ENCODE data around the gene SLC9A2. TPM values are rescaled to one million over a fixed set of nuclear protein-coding genes. Genes with fewer than 3 reads are reported as not detected.

SLC9A2 gene
- total and polyA plus RNA-seq, 5 donors from 2014 or later, result not detected

DNA sequence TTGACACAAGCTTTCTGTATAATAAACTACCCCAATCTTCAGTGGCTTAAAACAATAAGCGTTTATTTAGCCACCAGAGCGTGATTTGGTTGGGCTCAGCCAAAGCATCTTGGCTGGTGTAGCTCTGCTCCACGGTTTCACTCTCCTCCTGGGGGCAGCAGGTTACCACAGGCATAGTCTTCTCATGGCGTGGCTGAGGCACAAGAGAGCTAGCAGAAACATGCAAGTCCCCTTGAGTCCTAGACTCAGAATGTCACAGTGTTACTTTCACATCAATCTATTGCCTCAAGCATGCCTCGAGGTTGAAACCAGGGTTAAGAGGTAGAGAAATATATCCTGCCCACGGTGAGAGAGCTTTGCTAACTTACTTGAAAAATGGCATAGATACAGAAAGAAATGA is 19.9 kb upstream of the SLC9A2 start:
- no peak overlapping the region for H3K4me3 Mint-ChIP-seq
- H3K4me1 ChIP-seq (ENCODE audit: control insufficient read depth, insufficient read depth, low read length, poor library complexity, severe bottlenecking), result no peaks in the 10 kb centered on the region
- H3K36me3 Mint-ChIP-seq, result no peaks in the 10 kb centered on the region
- H3K27ac ChIP-seq (ENCODE audit: insufficient read depth, low read length, poor library complexity, severe bottlenecking), result no peak overlapping the region
- peaks cover 13% of the 10 kb centered on the region for H3K27me3 Mint-ChIP-seq
- no peaks in the 10 kb centered on the region for H3K36me3 ChIP-seq (ENCODE audit: control insufficient read depth, insufficient read depth, low read length)
- H3K27me3 ChIP-seq (ENCODE audit: control insufficient read depth, insufficient read depth, low read length), result peaks cover 17% of the 10 kb centered on the region
- no peak for DNase-seq
- H3K4me3 ChIP-seq (ENCODE audit: low read depth, low read length), result no peak overlapping the region
- H3K27ac Mint-ChIP-seq, result no peak overlapping the region
- no peak for ATAC-seq (ENCODE audit: low read depth in 2 of 2)
- no peaks in the 10 kb centered on the region for H3K9me3 ChIP-seq (ENCODE audit: control insufficient read depth in 2 of 2, low read length in 2 of 2)
- H3K4me1 Mint-ChIP-seq, result no peaks in the 10 kb centered on the region
- peaks cover 0 to 5% (median 1%) of the 10 kb centered on the region in 7 donors for H3K9me3 Mint-ChIP-seq

DNA sequence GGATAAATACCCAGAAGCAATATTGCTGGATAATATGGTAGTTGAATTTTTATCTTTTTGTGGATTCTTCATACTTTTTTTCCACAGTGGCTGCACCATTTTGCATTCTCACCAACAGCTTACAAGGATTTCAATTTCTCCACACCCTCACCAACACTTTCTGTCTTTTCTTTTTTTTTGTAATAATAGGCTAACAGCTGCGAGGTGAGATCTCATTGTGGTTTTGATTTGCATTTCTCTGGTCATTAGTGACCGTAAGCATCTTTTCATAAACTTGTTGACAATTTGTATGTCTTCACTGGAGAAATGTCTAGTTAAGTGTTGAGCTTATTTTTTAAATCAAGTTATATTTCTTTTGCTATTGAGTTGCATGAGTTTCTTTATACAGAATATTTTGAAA is 17.6 kb upstream of the SLC9A2 start:
- ATAC-seq (ENCODE audit: low read depth in 2 of 2) (no peak), DNase-seq (no peak)
- H3K4me3 ChIP-seq (ENCODE audit: low read depth, low read length), result no peak overlapping the region
- H3K27ac ChIP-seq (ENCODE audit: insufficient read depth, low read length, poor library complexity, severe bottlenecking), result no peak overlapping the region
- Mint-ChIP-seq H3K27me3 (peaks cover 13% of the 10 kb centered on the region), H3K27ac (no peak overlapping the region), H3K9me3 (peaks cover 0 to 5% (median 1%) of the 10 kb centered on the region in 7 donors), H3K4me1 (no peaks in the 10 kb centered on the region), H3K36me3 (no peaks in the 10 kb centered on the region), H3K4me3 (no peak overlapping the region)
- no peaks in the 10 kb centered on the region for H3K9me3 ChIP-seq (ENCODE audit: control insufficient read depth in 2 of 2, low read length in 2 of 2)
- H3K4me1 ChIP-seq (ENCODE audit: control insufficient read depth, insufficient read depth, low read length, poor library complexity, severe bottlenecking), result no peaks in the 10 kb centered on the region
- peaks cover 17% of the 10 kb centered on the region for H3K27me3 ChIP-seq (ENCODE audit: control insufficient read depth, insufficient read depth, low read length)
- no peaks in the 10 kb centered on the region for H3K36me3 ChIP-seq (ENCODE audit: control insufficient read depth, insufficient read depth, low read length)

DNA sequence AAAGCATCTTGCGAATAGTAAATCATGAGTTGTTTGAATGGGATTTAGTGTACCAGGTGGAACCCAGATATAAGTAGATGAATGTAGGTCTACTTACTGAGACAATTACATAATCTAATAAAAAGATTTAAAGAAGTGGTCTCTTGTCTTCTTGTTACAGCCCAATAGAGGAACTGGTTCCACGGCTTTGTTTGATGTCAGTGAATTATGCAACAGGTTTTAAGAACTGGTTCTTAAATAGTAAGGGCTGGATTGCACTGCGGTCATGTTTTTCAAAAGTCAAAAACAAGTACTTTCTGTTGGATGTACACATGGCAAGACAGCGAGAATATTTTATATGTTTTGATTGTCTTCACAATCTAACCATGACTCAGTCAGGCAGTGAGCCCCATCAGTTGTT is 15.4 kb upstream of the SLC9A2 start:
- Mint-ChIP-seq H3K27me3 (peaks cover 9% of the 10 kb centered on the region), H3K4me3 (no peak overlapping the region), H3K9me3 (peaks cover 0 to 5% (median 1%) of the 10 kb centered on the region in 7 donors), H3K27ac (no peak overlapping the region), H3K4me1 (no peaks in the 10 kb centered on the region), H3K36me3 (no peaks in the 10 kb centered on the region)
- no peaks in the 10 kb centered on the region for H3K4me1 ChIP-seq (ENCODE audit: control insufficient read depth, insufficient read depth, low read length, poor library complexity, severe bottlenecking)
- ATAC-seq (ENCODE audit: low read depth in 2 of 2) (no peak), DNase-seq (no peak)
- H3K4me3 ChIP-seq (ENCODE audit: low read depth, low read length), result no peak overlapping the region
- peaks cover 17% of the 10 kb centered on the region for H3K27me3 ChIP-seq (ENCODE audit: control insufficient read depth, insufficient read depth, low read length)
- no peak overlapping the region for H3K27ac ChIP-seq (ENCODE audit: insufficient read depth, low read length, poor library complexity, severe bottlenecking)
- no peaks in the 10 kb centered on the region for H3K9me3 ChIP-seq (ENCODE audit: control insufficient read depth in 2 of 2, low read length in 2 of 2)
- H3K36me3 ChIP-seq (ENCODE audit: control insufficient read depth, insufficient read depth, low read length), result no peaks in the 10 kb centered on the region

DNA sequence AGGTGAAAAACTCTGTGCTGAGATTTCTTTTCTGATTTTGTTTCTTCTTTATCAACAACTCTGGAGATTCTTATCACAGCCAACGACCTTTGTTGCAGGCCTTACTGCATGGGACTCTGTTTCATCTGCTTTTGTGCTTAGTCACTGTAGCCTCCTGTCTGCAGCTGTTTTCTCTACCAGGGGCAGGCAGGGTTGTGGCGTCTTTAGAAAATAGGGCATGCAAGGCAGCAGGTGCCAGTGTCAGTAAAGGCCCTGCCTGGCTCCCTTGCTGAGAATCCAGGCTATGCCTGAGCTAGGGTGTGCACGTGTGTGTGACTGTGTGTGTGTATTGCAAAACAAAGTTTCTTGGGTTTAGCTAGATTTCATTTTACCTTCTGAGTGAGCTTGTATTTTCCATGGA is 14.6 kb upstream of the SLC9A2 start:
- Mint-ChIP-seq H3K9me3 (peaks cover 0 to 5% (median 1%) of the 10 kb centered on the region in 7 donors), H3K27ac (peak overlapping the region in 1 of 3 donors; percentile 11), H3K4me3 (no peak overlapping the region), H3K27me3 (peaks cover 9% of the 10 kb centered on the region), H3K4me1 (no peaks in the 10 kb centered on the region), H3K36me3 (no peaks in the 10 kb centered on the region)
- no peak overlapping the region for H3K4me3 ChIP-seq (ENCODE audit: low read depth, low read length)
- ATAC-seq (ENCODE audit: low read depth in 2 of 2) (no peak), DNase-seq (peak in 1 of 3 donors; percentile 20)
- no peaks in the 10 kb centered on the region for H3K36me3 ChIP-seq (ENCODE audit: control insufficient read depth, insufficient read depth, low read length)
- H3K9me3 ChIP-seq (ENCODE audit: control insufficient read depth in 2 of 2, low read length in 2 of 2), result no peaks in the 10 kb centered on the region
- peaks cover 17% of the 10 kb centered on the region for H3K27me3 ChIP-seq (ENCODE audit: control insufficient read depth, insufficient read depth, low read length)
- no peak overlapping the region for H3K27ac ChIP-seq (ENCODE audit: insufficient read depth, low read length, poor library complexity, severe bottlenecking)
- H3K4me1 ChIP-seq (ENCODE audit: control insufficient read depth, insufficient read depth, low read length, poor library complexity, severe bottlenecking), result no peaks in the 10 kb centered on the region

DNA sequence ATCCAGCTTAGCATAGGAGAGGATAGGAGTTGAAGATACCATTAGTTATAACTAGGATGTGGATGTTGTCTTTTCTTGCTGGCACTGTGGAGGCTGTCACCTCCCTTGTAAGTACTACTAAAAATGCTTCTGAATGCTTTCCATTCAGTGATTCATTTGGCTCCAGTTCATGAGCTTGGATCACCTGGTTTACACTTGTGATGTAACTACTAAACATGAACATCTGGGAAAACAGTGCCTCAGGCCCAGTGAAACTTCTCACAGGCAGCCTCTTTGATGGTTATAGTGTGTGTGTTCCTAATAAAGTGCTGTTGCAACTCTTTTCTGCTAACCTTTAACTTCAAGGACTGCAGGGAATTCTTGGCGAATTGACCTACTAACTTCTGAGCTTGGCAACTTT is 13.0 kb upstream of the SLC9A2 start:
- peaks cover 14% of the 10 kb centered on the region for H3K27me3 ChIP-seq (ENCODE audit: control insufficient read depth, insufficient read depth, low read length)
- no peak for DNase-seq
- no peaks in the 10 kb centered on the region for H3K4me1 ChIP-seq (ENCODE audit: control insufficient read depth, insufficient read depth, low read length, poor library complexity, severe bottlenecking)
- H3K9me3 ChIP-seq (ENCODE audit: control insufficient read depth in 2 of 2, low read length in 2 of 2), result no peaks in the 10 kb centered on the region
- Mint-ChIP-seq H3K4me1 (no peaks in the 10 kb centered on the region), H3K27ac (no peak overlapping the region), H3K27me3 (peaks cover 9% of the 10 kb centered on the region), H3K9me3 (no peaks in the 10 kb centered on the region), H3K36me3 (no peaks in the 10 kb centered on the region), H3K4me3 (no peak overlapping the region)
- no peaks in the 10 kb centered on the region for H3K36me3 ChIP-seq (ENCODE audit: control insufficient read depth, insufficient read depth, low read length)
- no peak for ATAC-seq (ENCODE audit: low read depth in 2 of 2)
- H3K27ac ChIP-seq (ENCODE audit: insufficient read depth, low read length, poor library complexity, severe bottlenecking), result no peak overlapping the region
- no peak overlapping the region for H3K4me3 ChIP-seq (ENCODE audit: low read depth, low read length)

DNA sequence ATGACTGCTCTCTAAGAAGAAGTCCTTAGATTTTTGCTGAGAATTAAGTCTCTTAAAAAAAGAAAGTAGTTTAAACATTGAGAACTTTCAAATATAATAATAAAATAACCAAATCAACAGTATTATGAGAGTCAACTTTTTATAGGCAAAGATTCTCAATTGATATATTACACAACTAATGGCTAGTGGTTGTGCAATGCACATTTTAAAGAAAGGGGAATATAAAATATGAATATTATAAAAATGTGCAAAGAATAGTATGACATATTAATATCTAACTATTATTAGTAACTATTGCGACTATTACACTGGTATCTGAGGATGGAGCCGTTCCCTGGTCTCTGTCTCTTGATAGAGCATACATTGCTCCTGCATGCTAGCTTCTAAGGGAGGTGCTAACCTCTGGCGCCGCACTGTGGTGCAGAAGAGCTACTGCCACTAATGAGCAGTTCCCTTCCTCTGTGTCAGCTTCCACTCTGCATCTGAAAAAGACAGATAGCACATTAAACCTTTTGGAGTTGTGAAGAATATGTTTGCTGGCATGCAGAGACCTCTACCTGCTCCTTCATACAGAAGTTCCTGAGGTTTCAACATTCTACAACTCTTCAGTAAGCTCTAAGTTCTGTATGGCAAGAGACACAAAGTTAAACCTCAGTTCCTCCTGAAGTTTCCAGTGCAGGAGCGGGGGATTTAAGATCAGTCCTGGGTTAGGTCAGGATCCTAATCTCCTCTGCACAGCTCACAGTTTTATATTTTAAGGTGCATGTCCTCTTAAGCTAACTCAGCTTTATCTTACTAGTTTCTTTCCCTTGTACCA is 3.5 kb upstream of the SLC9A2 start:
- Mint-ChIP-seq H3K27me3 (peaks cover 62% of the 10 kb centered on the region), H3K4me1 (peaks cover 0 to 13% (median 5%) of the 10 kb centered on the region in 4 donors), H3K36me3 (no peaks in the 10 kb centered on the region), H3K27ac (no peak overlapping the region), H3K9me3 (peaks cover 0 to 3% (median 0%) of the 10 kb centered on the region in 7 donors), H3K4me3 (no peak overlapping the region)
- ATAC-seq (ENCODE audit: low read depth in 2 of 2) (peak in 1 of 2 donors; percentile 45), DNase-seq (peak in 1 of 3 donors; percentile 61)
- peaks cover 3% of the 10 kb centered on the region for H3K4me1 ChIP-seq (ENCODE audit: control insufficient read depth, insufficient read depth, low read length, poor library complexity, severe bottlenecking)
- H3K4me3 ChIP-seq (ENCODE audit: low read depth, low read length), result no peak overlapping the region
- no peaks in the 10 kb centered on the region for H3K36me3 ChIP-seq (ENCODE audit: control insufficient read depth, insufficient read depth, low read length)
- H3K9me3 ChIP-seq (ENCODE audit: control insufficient read depth in 2 of 2, low read length in 2 of 2), result no peaks in the 10 kb centered on the region
- peaks cover 22% of the 10 kb centered on the region for H3K27me3 ChIP-seq (ENCODE audit: control insufficient read depth, insufficient read depth, low read length)
- H3K27ac ChIP-seq (ENCODE audit: insufficient read depth, low read length, poor library complexity, severe bottlenecking), result no peak overlapping the region

DNA sequence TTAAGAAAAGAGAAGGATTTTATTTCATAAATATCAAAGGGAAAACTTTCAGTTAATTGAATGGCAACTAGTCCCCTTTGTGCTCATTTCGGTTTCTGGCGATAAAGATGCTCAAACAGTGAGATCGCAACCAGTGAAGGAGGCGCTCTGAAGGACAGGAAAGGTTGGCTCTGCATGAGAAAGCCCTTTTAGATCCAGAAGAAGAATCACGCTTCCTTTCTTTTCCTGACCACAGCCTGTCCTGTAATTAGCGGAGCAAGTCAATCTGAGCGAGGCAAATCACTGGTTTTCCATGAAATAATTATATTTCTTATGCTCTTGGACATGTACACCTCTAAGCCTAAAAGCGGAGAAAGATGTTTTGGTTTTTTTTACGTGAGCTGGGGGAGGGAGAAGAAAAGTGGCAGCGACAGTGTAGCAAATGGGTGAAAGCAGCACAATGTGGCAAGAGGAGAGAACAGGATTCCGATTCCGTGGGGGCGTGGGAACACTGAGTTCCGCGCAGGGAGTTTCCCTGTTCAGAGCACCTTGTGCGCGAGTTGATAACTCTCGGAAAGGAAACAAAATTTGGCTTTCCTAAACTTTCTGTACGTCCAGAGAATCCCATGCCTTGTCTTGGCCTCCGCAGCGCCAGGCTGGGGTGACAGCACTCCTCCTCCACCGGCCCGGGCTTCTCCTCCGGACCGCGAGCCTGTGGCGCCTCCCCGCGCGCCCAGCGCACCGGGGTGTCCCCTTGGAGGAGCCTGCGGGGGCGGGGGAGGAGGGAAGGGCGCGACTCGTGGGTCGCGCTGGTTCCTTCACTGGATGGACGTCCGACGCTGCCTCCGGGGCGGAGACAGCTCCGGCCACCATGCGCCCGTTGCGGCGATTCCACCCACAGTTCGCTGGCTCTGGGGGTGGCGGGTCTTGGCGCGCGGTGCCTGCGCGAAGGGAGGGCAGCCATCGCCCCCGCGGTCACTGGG is 620 bp upstream of the SLC9A2 start:
- peaks cover 0 to 13% (median 6%) of the 10 kb centered on the region in 4 donors for H3K4me1 Mint-ChIP-seq
- H3K27me3 Mint-ChIP-seq, result peaks cover 79% of the 10 kb centered on the region
- no peaks in the 10 kb centered on the region for H3K36me3 Mint-ChIP-seq

More for the DNA sequence above, 620 bp upstream of the SLC9A2 start:
- Histone ChIP-seq H3K9me3 (ENCODE audit: control insufficient read depth in 2 of 2, low read length in 2 of 2) (no peaks in the 10 kb centered on the region), H3K4me3 (ENCODE audit: low read depth, low read length) (no peak overlapping the region), H3K27me3 (ENCODE audit: control insufficient read depth, insufficient read depth, low read length) (peaks cover 26% of the 10 kb centered on the region), H3K4me1 (ENCODE audit: control insufficient read depth, insufficient read depth, low read length, poor library complexity, severe bottlenecking) (peaks cover 3% of the 10 kb centered on the region), H3K27ac (ENCODE audit: insufficient read depth, low read length, poor library complexity, severe bottlenecking) (no peak overlapping the region), H3K36me3 (ENCODE audit: control insufficient read depth, insufficient read depth, low read length) (no peaks in the 10 kb centered on the region)
- Mint-ChIP-seq H3K9me3 (peaks cover 0 to 3% (median 0%) of the 10 kb centered on the region in 7 donors), H3K27ac (no peak overlapping the region), H3K4me3 (peak overlapping the region in 2 of 4 donors; percentile 62 to 67)
- ATAC-seq (ENCODE audit: low read depth in 2 of 2) (no peak), DNase-seq (no peak)

Measured in CD4-positive, CD25-positive, alpha-beta regulatory T cell (primary cell).